Measurements from ENCODE around the gene RNPEPL1.

Gene RNPEPL1

GRCh38 chr2:240599141-240599583 is 30.9 kb downstream of the RNPEPL1 start:
- TF ChIP-seq CTCF (IDR thresholded peaks at IDR 0.05; ENCODE audit: control extremely low read depth, extremely low read depth, low read depth, missing control alignments): no peak
- DNase-seq (ENCODE audit: extremely low spot score): no peak
- POLR2A ChIA-PET: no interaction called here
- CTCF ChIA-PET: no interaction called here

- TF ChIP-seq CTCF (IDR thresholded peaks at IDR 0.05; ENCODE audit: control extremely low read depth, extremely low read depth, low read depth, missing control alignments): no peak
- no peak for DNase-seq (ENCODE audit: extremely low spot score)
- ChIA-PET POLR2A (no interaction called here), CTCF (no interaction called here)
Observed at GRCh38 chr2:240600451-240600961, 32.2 kb downstream of the RNPEPL1 start.

GRCh38 chr2:240601061-240601830 is 33.0 kb downstream of the RNPEPL1 start:
- TF ChIP-seq CTCF (IDR thresholded peaks at IDR 0.05; ENCODE audit: control extremely low read depth, extremely low read depth, low read depth, missing control alignments): no peak
- POLR2A ChIA-PET: no interaction called here
- CTCF ChIA-PET: interaction anchor here (1.3 to 1.5 kb wide), 2 partner anchors 35 to 87 kb away, joined by 3 read pairs; no protein-coding TSS in a partner anchor
- DNase-seq (ENCODE audit: extremely low spot score): no peak

- ChIA-PET POLR2A (no interaction called here), CTCF (interaction anchor here (1.3 to 1.5 kb wide), 2 partner anchors 36 to 88 kb away, joined by 3 read pairs; no protein-coding TSS in a partner anchor)
- no peak for TF ChIP-seq CTCF (IDR thresholded peaks at IDR 0.05; ENCODE audit: control extremely low read depth, extremely low read depth, low read depth, missing control alignments)
- DNase-seq (ENCODE audit: extremely low spot score): no peak
Observed at GRCh38 chr2:240601831-240602160, 33.5 kb downstream of the RNPEPL1 start.

GRCh38 chr2:240602266-240603050 is 34.2 kb downstream of the RNPEPL1 start:
- CTCF ChIA-PET: interaction anchor here (1.3 to 1.5 kb wide), 3 partner anchors 20 to 88 kb away, joined by 3 to 4 read pairs (median 3); no protein-coding TSS in a partner anchor
- no peak for TF ChIP-seq CTCF (IDR thresholded peaks at IDR 0.05; ENCODE audit: control extremely low read depth, extremely low read depth, low read depth, missing control alignments)
- no peak for DNase-seq (ENCODE audit: extremely low spot score)
- POLR2A ChIA-PET: no interaction called here

GRCh38 chr2:240603081-240603835 is 35.0 kb downstream of the RNPEPL1 start:
- CTCF ChIA-PET: interaction anchor here (1.5 kb wide), 2 partner anchors 19 to 37 kb away, joined by 3 to 4 read pairs; no protein-coding TSS in a partner anchor
- POLR2A ChIA-PET: no interaction called here
- TF ChIP-seq CTCF (IDR thresholded peaks at IDR 0.05; ENCODE audit: control extremely low read depth, extremely low read depth, low read depth, missing control alignments): no peak
- DNase-seq (ENCODE audit: extremely low spot score): no peak
